ENCODE data around the gene SCN5A. TPM values are rescaled to one million over a fixed set of nuclear protein-coding genes. Genes with fewer than 3 reads are reported as not detected.

SCN5A gene
- total and polyA plus RNA-seq, 2 of the 13 experiments (the other 11 are each of a cell fraction or from before 2014, with no cell fraction given), result 0.22 TPM; not detected in 1

GRCh38 chr3:38580450-38581382 is 68.8 kb downstream of the SCN5A start:
- 0% methylated on average over 2 of the region's 21 CpGs for WGBS (ENCODE audit: low lambda C conversion rate)
- peaks cover 6 to 56% of the 10 kb centered on the region in 2 experiments; a peak in 4 of 5 replicates for H3K27me3 ChIP-seq (ENCODE audit: control insufficient read depth in 1 of 2, insufficient read depth in 2 of 2, low read length in 2 of 2)
- H3K4me2 ChIP-seq (ENCODE audit: low read depth, low read length), result no peak overlapping the region
- no peak overlapping the region for H3K27ac ChIP-seq (ENCODE audit: extremely low read length, insufficient read depth, low read length)
- ATAC-seq, result no peak
- POLR2A ChIA-PET, result no interaction called here
- H3K4me3 ChIP-seq (replicated peaks in 1 of 3; ENCODE audit: insufficient read depth in 1 of 3, low read depth in 2 of 3, low read length in 3 of 3), result no peak overlapping the region
- intact Hi-C loops (cut with micrococcal nuclease; ENCODE audit: unreplicated experiment), result no loop called here
- no peak for DNase-seq (ENCODE audit: low spot score)
- H3K4me1 ChIP-seq (ENCODE audit: insufficient read depth, low read length), result no peaks in the 10 kb centered on the region
- H3K9ac ChIP-seq (ENCODE audit: insufficient read depth, low read depth, low read length), result no peak overlapping the region
- FAIRE-seq, result no peak
- no TSS peak for BruUV-seq (replicated peaks)
- H2AFZ ChIP-seq (ENCODE audit: low read length), result no peak overlapping the region
- no peaks in the 10 kb centered on the region for H3K79me2 ChIP-seq (ENCODE audit: insufficient read depth, low read length)
- CTCF ChIA-PET (ENCODE audit: low intra/inter-chr PET ratio, low total read pairs), result no interaction called here
- in situ Hi-C loops (cut with HindIII; ENCODE audit: extremely low pct_ligation_motif_present, low pct_unique_long_range_greater_than_20kb), result no loop called here
- no peaks in the 10 kb centered on the region for H4K20me1 ChIP-seq (ENCODE audit: insufficient read depth, low read length)
- no peaks in the 10 kb centered on the region for H3K9me3 ChIP-seq (ENCODE audit: low read length)
- H3K36me3 ChIP-seq (replicated peaks in 1 of 2; ENCODE audit: control insufficient read depth in 1 of 2, insufficient read depth in 2 of 2, low read length in 2 of 2), result no peaks in the 10 kb centered on the region
- TF ChIP-seq KAT2B (IDR thresholded peaks at IDR 0.05; ENCODE audit: borderline replicate concordance, low read depth, low read length), result no peak
- TF ChIP-seq ISL2 (CRISPR knock-in tag; IDR thresholded peaks at IDR 0.05), result no peak
- TF ChIP-seq ZNF138 (CRISPR knock-in tag; IDR thresholded peaks at IDR 0.05; ENCODE audit: low read depth), result no peak
- TF ChIP-seq ZFAT (CRISPR knock-in tag; conservative IDR thresholded peaks at IDR 0.05), result no peak
- TF ChIP-seq ZFYVE20 (CRISPR knock-in tag; IDR thresholded peaks at IDR 0.05; ENCODE audit: borderline replicate concordance, low read depth), result no peak
- TF ChIP-seq SP1 (IDR thresholded peaks at IDR 0.05), result no peak
- TF ChIP-seq SP1 (CRISPR knock-in tag; IDR thresholded peaks at IDR 0.05), result no peak
- TF ChIP-seq ZNF530 (CRISPR knock-in tag; IDR thresholded peaks at IDR 0.05; ENCODE audit: low read depth), result no peak
- no peak for TF ChIP-seq GABPB1 (CRISPR knock-in tag; IDR thresholded peaks at IDR 0.05)
- TF ChIP-seq ZNF768 (CRISPR knock-in tag; IDR thresholded peaks at IDR 0.05), result no peak
- TF ChIP-seq CHD2 (IDR thresholded peaks at IDR 0.05; ENCODE audit: low read depth, low read length), result no peak
- TF ChIP-seq, protein P1, sequence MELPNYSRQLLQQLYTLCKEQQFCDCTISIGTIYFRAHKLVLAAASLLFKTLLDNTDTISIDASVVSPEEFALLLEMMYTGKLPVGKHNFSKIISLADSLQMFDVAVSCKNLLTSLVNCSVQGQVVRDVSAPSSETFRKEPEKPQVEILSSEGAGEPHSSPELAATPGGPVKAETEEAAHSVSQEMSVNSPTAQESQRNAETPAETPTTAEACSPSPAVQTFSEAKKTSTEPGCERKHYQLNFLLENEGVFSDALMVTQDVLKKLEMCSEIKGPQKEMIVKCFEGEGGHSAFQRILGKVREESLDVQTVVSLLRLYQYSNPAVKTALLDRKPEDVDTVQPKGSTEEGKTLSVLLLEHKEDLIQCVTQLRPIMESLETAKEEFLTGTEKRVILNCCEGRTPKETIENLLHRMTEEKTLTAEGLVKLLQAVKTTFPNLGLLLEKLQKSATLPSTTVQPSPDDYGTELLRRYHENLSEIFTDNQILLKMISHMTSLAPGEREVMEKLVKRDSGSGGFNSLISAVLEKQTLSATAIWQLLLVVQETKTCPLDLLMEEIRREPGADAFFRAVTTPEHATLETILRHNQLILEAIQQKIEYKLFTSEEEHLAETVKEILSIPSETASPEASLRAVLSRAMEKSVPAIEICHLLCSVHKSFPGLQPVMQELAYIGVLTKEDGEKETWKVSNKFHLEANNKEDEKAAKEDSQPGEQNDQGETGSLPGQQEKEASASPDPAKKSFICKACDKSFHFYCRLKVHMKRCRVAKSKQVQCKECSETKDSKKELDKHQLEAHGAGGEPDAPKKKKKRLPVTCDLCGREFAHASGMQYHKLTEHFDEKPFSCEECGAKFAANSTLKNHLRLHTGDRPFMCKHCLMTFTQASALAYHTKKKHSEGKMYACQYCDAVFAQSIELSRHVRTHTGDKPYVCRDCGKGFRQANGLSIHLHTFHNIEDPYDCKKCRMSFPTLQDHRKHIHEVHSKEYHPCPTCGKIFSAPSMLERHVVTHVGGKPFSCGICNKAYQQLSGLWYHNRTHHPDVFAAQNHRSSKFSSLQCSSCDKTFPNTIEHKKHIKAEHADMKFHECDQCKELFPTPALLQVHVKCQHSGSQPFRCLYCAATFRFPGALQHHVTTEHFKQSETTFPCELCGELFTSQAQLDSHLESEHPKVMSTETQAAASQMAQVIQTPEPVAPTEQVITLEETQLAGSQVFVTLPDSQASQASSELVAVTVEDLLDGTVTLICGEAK (IDR thresholded peaks at IDR 0.05), result no peak
- TF ChIP-seq, protein P1 (CRISPR knock-in tag; IDR thresholded peaks at IDR 0.05), result no peak
- TF ChIP-seq, protein P2, sequence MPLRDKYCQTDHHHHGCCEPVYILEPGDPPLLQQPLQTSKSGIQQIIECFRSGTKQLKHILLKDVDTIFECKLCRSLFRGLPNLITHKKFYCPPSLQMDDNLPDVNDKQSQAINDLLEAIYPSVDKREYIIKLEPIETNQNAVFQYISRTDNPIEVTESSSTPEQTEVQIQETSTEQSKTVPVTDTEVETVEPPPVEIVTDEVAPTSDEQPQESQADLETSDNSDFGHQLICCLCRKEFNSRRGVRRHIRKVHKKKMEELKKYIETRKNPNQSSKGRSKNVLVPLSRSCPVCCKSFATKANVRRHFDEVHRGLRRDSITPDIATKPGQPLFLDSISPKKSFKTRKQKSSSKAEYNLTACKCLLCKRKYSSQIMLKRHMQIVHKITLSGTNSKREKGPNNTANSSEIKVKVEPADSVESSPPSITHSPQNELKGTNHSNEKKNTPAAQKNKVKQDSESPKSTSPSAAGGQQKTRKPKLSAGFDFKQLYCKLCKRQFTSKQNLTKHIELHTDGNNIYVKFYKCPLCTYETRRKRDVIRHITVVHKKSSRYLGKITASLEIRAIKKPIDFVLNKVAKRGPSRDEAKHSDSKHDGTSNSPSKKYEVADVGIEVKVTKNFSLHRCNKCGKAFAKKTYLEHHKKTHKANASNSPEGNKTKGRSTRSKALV (CRISPR knock-in tag; IDR thresholded peaks at IDR 0.05), result no peak
